DOHH2 (cell line): ENCODE results near the gene SAP30.

Experiments
- EZH2phosphoT487 ChIP-seq: fragments of 200-600 bp; sonication (generic); IDR thresholded peaks from 2 replicates; pipeline ENCODE4 v1.6.1; 2017; ENCODE audit warnings: borderline replicate concordance, mild to moderate bottlenecking, antibody characterized with exemption, low read length, moderate library complexity, mixed read lengths
- TF ChIP-seq, protein P1 (sequence below): fragments of 200-600 bp; sonication (generic); IDR thresholded peaks from one replicate; pipeline ENCODE4 v1.5.1; 2014; ENCODE audit warnings: antibody characterized with exemption, mild to moderate bottlenecking, low read depth, low read length; ENCODE audit not compliant: poor library complexity, severe bottlenecking

DNA sequence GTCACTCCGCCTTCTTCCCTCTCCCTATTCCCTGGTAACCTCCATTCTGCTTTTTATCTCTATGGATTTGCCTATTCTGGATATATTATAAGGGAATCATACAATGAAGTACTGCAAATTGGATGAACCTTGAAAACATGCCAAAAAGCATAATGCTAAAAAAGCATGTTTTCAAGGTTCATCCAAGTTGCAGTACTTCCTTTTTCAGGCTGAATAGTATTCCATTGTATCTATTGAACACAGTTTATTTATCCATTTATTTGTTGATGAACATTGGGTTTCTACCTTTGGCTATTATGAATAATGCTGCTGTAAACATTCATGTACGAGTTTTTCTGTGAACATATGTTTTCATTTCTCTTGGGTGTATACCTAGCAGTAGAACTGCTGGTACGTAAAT lies 9.2 kb downstream of the SAP30 start:
- TF ChIP-seq, protein P1, sequence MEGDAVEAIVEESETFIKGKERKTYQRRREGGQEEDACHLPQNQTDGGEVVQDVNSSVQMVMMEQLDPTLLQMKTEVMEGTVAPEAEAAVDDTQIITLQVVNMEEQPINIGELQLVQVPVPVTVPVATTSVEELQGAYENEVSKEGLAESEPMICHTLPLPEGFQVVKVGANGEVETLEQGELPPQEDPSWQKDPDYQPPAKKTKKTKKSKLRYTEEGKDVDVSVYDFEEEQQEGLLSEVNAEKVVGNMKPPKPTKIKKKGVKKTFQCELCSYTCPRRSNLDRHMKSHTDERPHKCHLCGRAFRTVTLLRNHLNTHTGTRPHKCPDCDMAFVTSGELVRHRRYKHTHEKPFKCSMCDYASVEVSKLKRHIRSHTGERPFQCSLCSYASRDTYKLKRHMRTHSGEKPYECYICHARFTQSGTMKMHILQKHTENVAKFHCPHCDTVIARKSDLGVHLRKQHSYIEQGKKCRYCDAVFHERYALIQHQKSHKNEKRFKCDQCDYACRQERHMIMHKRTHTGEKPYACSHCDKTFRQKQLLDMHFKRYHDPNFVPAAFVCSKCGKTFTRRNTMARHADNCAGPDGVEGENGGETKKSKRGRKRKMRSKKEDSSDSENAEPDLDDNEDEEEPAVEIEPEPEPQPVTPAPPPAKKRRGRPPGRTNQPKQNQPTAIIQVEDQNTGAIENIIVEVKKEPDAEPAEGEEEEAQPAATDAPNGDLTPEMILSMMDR: no peak
- no peak for TF ChIP-seq EZH2phosphoT487
